Tibial artery (tissue), 4 donors: ENCODE results near the gene CLCN5.
A peak's percentile ranks its signal among the peaks of the same experiment; 100 is the strongest.

Experiments
- DNase-seq, 2 donors: peaks; one replicate each; pipeline ENCODE4 v3.0.0-alpha.2; 2019
- H3K27ac ChIP-seq, 2 donors: fragments of 200-600 bp; sonication (generic) in 1 of 2; 1 replicate in 1 of 2; 2 replicates in 1 of 2; pipeline ENCODE4 v1.5.1; 2018 to 2019; ENCODE audit warnings: mild to moderate bottlenecking in 1 of 2
- H3K27me3 ChIP-seq, 2 donors: fragments of 200-600 bp; sonication (generic) in 1 of 2; one replicate each; pipeline versions ENCODE4 v1.5.1 to v1.6.0; 2016 to 2019
- H3K36me3 ChIP-seq, 3 donors: fragments of 200-600 bp; sonication (generic) in 2 of 3; one replicate each; pipeline ENCODE4 v1.5.1; 2016 to 2019; ENCODE audit warnings: mild to moderate bottlenecking in 2 of 3
- H3K4me1 ChIP-seq, 4 donors: fragments of 200-600 bp; sonication (generic) in 2 of 4; 1 replicate in 3 of 4; 2 replicates in 1 of 4; pipeline ENCODE4 v1.5.1; 2016 to 2019
- H3K4me3 ChIP-seq, 2 donors: fragments of 200-600 bp; sonication (generic) in 1 of 2; 1 replicate in 1 of 2; 2 replicates in 1 of 2; pipeline ENCODE4 v1.5.1; 2018 to 2019; ENCODE audit warnings: mild to moderate bottlenecking in 2 of 2
- H3K9me3 ChIP-seq, 3 donors: fragments of 200-600 bp; sonication (generic) in 1 of 3; one replicate each; pipeline ENCODE4 v1.5.1; 2016 to 2019
- CTCF ChIP-seq, 2 experiments: fragments of 200-600 bp in 1 of 2; fragments of 450-650 bp in 1 of 2; IDR thresholded peaks; one replicate each; pipeline ENCODE4 v1.5.1; 2017 to 2019; ENCODE audit warnings: antibody characterized with exemption in 2 of 2, mild to moderate bottlenecking in 1 of 2, moderate library complexity in 1 of 2
- intact Hi-C: fragments of 100-400 bp; cut with DNase I; formaldehyde crosslinking; loops from one replicate; pipeline ENCODE4 v1.15.0; 2023; ENCODE audit warnings: low total_unique reads

The CLCN5 gene

GRCh38 chrX:50081282-50081889 is 159.0 kb downstream of the CLCN5 start:
- intact Hi-C loops: no loop called here

GRCh38 chrX:50082741-50083140 is 160.3 kb downstream of the CLCN5 start:
- Histone ChIP-seq H3K4me1 (no peaks in the 10 kb centered on the region), H3K9me3 (no peaks in the 10 kb centered on the region), H3K36me3 (peaks cover 0 to 5% (median 0%) of the 10 kb centered on the region in 3 donors), H3K27me3 (no peaks in the 10 kb centered on the region), H3K27ac (no peak overlapping the region), H3K4me3 (no peak overlapping the region)
- intact Hi-C loops: no loop called here
- TF ChIP-seq CTCF (IDR thresholded peaks at IDR 0.05): no peak
- no peak for DNase-seq

More at GRCh38 chrX:50081282-50081889, 159.0 kb downstream of the CLCN5 start:
- H3K4me1 ChIP-seq: no peaks in the 10 kb centered on the region
- H3K36me3 ChIP-seq: no peaks in the 10 kb centered on the region
- peak in 1 of 2 donors; percentile 29 for DNase-seq
- peak in 1 of 2 experiments; percentile 6 for TF ChIP-seq CTCF (IDR thresholded peaks at IDR 0.05)
- no peak overlapping the region for H3K4me3 ChIP-seq
- H3K27ac ChIP-seq: no peak overlapping the region
- no peaks in the 10 kb centered on the region for H3K27me3 ChIP-seq
- H3K9me3 ChIP-seq: no peaks in the 10 kb centered on the region

GRCh38 chrX:50088645-50089044 is 166.2 kb downstream of the CLCN5 start:
- Histone ChIP-seq H3K27ac (no peak overlapping the region), H3K36me3 (peaks cover 0 to 10% (median 6%) of the 10 kb centered on the region in 3 donors), H3K9me3 (no peaks in the 10 kb centered on the region), H3K4me3 (no peak overlapping the region), H3K27me3 (no peaks in the 10 kb centered on the region), H3K4me1 (no peaks in the 10 kb centered on the region)
- no peak for TF ChIP-seq CTCF (IDR thresholded peaks at IDR 0.05)
- no peak for DNase-seq
- intact Hi-C loops: no loop called here

GRCh38 chrX:50093625-50094024 is 171.2 kb downstream of the CLCN5 start:
- Histone ChIP-seq H3K4me3 (no peak overlapping the region), H3K27ac (no peak overlapping the region), H3K27me3 (no peaks in the 10 kb centered on the region), H3K4me1 (no peaks in the 10 kb centered on the region), H3K9me3 (no peaks in the 10 kb centered on the region), H3K36me3 (peaks cover 0 to 6% (median 5%) of the 10 kb centered on the region in 3 donors)
- DNase-seq: no peak
- no peak for TF ChIP-seq CTCF (IDR thresholded peaks at IDR 0.05)
- intact Hi-C loops: no loop called here

- Histone ChIP-seq H3K36me3 (no peaks in the 10 kb centered on the region), H3K4me1 (no peaks in the 10 kb centered on the region), H3K9me3 (no peaks in the 10 kb centered on the region), H3K27ac (no peak overlapping the region), H3K27me3 (no peaks in the 10 kb centered on the region), H3K4me3 (no peak overlapping the region)
- no peak for TF ChIP-seq CTCF (IDR thresholded peaks at IDR 0.05)
- no peak for DNase-seq
- intact Hi-C loops: no loop called here
These were observed 174.7 kb downstream of the CLCN5 start for GRCh38 chrX:50097071-50097470.

- no peak for DNase-seq
- H3K9me3 ChIP-seq: no peaks in the 10 kb centered on the region
- intact Hi-C loops: no loop called here
- H3K27ac ChIP-seq: no peak overlapping the region
- TF ChIP-seq CTCF (IDR thresholded peaks at IDR 0.05): no peak
- H3K36me3 ChIP-seq: no peaks in the 10 kb centered on the region
- H3K4me3 ChIP-seq: no peak overlapping the region
- no peaks in the 10 kb centered on the region for H3K27me3 ChIP-seq
- H3K4me1 ChIP-seq: no peaks in the 10 kb centered on the region
These were observed 175.8 kb downstream of the CLCN5 start for GRCh38 chrX:50098241-50098640.
